SKM-1 treated with dmso at 0.1 percent for 144 hours (cell line): ENCODE measurements around the gene OR52J3.
A peak's percentile ranks its signal among the peaks of the same experiment; 100 is the strongest.
"Not testable (repeated sequence)": the region's sequence is repeated elsewhere in the genome, so short reads cannot be mapped to it uniquely, and the experiment has no call there.

ENCODE experiments used
- DNase-seq: peaks from one replicate; lab custom pipeline; 2025; ENCODE audit not compliant: unreplicated experiment; lab: John Stamatoyannopoulos, UW

Gene OR52J3

DNA sequence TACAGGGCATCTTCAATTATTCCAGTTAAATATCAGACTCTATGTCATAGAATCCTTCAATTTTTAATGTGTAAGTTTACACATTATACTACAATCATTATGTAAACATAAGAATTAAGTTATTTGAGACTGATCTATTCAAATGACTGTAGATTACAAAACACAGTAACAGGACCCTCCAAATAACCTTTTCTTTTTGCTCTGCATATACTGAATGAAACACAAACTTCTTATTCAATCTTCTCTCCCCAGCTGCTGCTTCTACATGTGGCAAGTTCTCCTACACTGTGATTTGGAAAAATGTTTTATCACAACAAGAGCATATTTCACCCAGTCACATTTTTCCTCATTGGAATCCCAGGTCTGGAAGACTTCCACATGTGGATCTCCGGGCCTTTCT lies at the start of gene OR52J3:
Gene OR52J3, plus strand, starts transcription at position 301 of the 400 bp plus-strand sequence. Its CDS starts 0 bp downstream, at position 301.
- no peak for DNase-seq

DNA sequence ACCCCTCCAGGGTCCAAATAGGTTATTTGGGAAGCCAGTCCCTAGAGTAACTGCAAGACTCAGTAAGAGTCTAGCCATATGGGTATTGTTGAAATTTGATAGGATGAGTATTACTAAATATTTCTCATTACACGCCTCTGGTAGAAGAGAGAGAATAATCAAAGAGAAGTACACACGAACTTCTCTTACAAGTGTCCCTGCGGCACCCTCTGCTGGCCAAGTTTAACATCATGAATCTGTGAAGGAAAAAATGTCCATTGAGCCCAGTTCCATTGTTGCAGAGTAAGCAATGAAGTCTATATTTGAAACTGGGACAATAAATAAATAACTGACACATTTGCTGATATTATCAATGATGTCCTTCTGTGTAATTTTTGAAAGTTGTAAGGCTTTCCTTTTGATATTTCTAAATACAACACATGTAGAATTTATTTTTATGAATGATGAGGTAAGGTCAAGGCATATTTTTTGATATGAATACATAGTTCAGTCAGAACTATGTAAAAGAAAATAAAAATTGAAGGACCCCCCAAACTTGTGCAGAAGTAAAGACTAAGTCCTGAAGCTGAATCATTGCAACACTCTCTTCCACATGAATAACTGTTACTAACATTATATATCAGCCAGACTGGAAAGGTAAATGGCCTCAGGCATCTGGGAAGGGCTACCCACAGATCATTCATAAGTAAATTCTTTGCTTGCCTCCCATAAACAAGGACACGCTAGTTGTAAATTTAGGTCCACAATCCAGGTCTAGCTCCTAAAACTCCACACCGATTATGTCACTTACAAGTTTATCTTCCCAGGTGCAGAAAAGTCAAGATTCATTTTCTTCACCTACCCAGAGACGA lies 41.7 kb upstream of the OR52J3 start:
- peak; percentile 9 for DNase-seq

DNA sequence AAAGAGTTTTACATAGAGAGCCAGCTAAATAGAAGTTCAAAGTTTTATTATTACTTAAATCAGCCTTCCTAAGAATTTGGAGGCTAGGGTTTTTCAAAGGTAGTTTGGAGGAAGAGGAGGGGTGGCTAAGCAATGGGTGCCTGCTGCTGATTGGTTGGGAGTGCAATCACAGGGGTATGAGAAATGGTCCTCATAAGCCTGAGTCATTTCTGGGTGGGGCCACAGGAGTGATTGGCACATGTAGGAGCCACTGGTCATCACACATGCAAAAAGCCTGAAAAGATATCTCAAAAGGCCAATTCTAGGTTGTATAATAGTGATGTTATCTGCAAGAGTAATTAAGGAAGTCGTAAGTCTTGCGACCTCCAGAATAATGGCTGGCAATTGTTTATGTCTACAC lies 38.8 kb upstream of the OR52J3 start:
- no peak for DNase-seq

DNA sequence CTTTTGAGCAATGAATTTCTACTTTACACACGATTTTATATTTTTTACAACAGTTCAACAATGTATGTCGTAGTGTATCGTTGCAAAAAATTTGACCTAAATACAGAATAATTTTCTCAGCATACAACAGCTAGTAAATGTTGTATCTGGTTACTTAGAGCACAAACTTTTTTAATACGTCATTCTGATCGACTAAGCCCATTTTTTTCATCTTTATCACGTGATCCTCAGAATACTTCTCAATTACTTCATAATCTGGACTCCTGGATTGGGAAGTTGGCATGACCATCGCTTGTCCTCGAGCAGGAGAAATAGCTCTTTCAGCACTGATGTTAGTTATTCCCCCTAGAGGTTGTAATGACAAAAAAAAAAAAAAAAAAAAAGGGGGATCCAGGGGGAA lies 35.1 kb upstream of the OR52J3 start:
- no peak for DNase-seq

DNA sequence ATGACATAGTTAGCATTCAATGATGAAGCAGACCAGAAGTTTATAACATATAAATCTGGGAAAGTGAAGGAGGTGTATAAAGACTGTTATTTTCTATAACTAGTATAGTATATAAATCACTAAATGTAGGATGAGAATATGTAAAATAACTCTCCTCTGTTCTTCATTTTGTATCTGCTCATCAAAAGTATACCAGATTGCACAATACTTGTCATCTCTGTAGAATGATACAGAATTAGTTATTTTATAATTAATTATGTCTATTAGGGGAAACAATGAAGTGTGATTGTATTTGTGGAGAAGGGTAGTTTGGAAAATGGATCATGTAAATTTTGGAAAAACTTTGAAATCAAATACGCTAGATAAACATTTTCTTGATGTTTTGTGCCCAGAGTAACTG lies 33.3 kb upstream of the OR52J3 start:
- no peak for DNase-seq

DNA sequence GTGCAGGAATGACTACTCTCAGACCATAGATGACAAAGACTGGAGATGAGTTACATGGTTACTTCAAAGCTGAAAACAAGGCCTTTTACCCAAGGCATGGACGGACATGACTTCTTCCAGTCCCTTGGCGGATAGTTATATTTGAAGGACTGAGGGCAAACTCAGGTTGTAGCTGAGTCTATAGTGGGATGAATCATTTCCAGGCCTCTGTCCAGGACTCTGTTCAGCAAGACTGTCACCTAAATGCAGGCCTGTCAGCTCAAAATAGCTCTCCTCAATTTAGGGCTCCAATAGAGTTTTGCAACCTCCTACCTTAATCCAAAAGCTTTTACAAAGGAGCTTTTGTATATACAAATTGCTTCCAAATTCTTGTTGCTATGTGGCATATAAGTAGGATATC lies 24.3 kb upstream of the OR52J3 start:
- no peak for DNase-seq

DNA sequence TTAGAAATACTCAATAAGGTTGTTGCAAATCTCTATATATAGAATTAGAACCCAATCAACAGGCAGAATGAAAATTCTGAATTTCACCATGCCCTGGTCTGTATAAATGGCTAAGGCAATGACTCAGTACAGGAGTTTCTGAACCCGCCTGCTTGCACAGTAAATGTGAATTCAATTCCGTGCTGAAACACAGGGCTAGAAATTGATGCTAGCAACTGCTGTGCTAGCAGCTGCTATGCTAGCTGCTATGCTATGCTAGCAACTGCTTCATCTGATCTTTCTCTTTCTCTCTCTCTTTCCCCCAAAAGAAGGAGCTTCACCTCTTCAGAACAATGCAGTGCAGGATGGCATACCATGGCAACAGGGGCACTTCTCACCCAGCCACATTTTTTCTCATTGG lies 9.7 kb upstream of the OR52J3 start:
- DNase-seq, result no peak

DNA sequence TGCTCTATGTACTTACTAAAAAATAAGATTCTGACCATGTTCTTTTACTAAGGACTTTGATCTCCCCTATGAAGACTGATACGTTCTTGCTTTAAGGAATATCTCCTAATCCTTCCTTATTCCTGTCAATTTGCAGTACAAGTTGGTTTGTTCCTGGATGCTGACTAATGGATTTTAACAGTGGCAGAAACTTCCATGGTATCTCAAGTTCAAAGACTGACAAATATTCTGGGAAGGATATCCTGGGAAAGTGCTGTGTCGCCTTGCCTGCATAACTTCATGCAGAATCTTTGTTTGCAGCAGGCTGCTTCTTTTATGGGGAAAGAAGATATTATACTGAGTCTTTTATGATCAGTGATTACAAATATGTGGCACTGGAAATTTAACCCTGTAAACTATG lies 8.4 kb upstream of the OR52J3 start:
- DNase-seq, result no peak

DNA sequence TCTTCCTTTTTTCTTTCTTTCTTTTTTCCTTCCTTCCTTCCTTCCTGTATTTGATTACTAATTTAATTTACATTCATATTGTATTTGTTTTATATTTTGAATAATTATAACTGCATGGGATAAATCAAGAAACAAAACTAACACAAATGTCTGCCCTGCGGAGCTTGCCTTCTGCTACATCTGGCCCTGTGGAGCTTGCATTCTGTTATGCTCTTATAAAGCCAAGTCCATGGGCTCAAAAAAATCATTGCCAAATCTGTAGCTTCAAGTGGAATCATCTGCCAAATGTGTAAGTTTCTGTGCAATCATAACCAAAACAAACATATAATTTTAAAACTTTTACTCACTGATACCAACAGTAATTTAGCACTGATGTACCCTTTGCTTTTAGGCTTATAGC lies 8.0 kb upstream of the OR52J3 start:
- no peak for DNase-seq

DNA sequence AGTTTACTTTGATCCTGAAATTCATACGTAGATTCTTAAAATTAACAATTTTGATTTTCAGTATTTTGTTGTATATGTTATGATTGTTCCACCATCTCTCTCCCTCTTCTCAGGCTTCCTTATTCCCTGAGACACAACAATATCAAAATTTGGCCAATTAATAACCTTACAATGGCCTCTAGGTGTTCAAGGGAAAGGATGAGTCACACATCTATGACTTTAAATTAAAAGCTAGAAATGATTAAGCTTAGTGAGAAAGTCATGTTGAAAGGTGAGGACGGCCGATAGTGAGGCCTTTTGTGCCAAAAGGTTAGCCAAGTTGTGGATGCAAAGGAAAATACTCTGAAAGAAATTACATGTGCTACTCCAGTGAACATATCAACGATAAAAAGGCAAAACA lies 5.5 kb upstream of the OR52J3 start:
- no peak for DNase-seq

DNA sequence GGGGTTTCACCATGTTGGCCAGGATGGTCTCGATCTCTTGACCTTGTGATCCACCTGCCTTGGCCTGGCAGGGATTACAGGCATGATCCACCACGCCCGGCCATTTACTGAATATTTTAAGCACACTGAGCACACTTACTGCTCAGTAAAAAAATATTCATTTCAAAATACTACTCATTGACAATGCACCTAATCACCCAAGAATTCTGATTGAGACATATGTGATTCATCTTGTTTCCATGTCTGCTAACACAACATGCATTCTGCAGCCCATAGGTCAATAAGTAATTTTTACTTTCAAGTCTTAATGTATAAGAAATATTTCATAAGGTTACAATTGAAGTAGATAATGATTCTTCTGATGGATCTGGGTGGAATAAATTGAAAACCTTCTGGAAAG lies 4.2 kb upstream of the OR52J3 start:
- no peak for DNase-seq

DNA sequence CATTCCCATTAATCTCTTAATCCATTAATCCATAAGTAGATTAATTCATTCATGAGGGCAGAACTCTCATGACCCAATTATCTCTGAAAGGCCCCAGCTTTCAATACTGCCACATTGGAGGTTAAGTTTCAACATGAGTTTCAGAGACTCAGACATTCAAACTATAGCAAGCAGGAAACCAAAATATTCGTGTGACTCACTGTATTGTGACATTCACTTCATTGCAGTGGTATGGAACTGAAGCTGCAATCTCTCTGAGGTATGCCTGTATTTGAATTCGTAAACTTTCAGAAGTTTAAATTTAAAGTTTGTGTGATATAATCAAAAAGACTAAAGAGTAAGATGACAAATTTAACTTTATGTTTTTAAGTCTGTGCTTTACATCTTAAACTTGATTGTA lies 2.9 kb upstream of the OR52J3 start:
- DNase-seq, result peak; percentile 65

DNA sequence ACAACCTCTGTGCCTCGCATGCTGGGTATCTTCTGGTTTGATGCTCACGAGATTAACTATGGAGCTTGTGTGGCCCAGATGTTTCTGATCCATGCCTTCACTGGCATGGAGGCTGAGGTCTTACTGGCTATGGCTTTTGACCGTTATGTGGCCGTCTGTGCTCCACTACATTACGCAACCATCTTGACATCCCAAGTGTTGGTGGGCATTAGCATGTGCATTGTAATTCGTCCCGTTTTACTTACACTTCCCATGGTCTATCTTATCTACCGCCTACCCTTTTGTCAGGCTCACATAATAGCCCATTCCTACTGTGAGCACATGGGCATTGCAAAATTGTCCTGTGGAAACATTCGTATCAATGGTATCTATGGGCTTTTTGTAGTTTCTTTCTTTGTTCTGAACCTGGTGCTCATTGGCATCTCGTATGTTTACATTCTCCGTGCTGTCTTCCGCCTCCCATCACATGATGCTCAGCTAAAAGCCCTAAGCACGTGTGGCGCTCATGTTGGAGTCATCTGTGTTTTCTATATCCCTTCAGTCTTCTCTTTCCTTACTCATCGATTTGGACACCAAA lies 516 bp downstream of the OR52J3 start:
- DNase-seq, result no peak

DNA sequence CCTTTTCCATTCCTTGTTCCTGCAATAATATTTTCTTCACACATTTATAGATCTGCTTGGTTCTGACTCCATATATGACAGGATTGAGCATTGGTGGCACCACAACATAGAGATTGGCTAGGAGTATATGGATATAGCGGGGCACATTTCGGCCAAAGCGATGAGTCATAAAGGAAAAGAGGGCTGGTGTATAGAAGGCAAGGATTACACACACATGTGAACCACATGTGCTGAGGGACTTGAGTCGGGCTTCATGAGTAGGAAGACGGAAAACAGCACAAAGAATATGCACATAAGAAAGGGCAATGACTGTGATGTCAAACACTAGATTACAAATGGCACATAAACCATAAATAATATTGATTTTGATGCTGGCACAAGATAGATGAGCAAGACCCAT lies 12.4 kb downstream of the OR52J3 start:
- not testable (repeated sequence) for DNase-seq

DNA sequence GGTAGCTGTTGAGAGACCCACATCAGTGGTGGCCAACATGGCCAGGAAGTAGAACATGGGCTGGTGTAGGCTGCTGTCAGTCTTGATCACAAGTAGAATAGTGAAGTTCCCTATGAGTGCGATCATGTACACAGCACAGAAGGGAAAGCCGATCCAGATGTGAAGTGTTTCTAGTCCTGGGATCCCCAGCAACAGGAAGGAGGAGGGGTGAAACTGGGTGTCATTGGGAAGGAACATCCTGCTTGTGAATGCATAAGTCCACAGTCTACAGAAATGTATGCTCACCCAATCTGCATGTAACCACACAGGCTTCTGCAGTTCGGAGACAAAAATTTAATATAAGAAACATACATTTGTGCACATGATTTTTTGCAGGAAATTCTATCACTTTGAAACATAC lies 13.1 kb downstream of the OR52J3 start, which contains the start of gene OR52E2:
Gene OR52E2, minus strand, starts transcription at position 237 of the 400 bp plus-strand sequence. Its CDS starts 0 bp downstream, at position 237.
- DNase-seq, result no peak

DNA sequence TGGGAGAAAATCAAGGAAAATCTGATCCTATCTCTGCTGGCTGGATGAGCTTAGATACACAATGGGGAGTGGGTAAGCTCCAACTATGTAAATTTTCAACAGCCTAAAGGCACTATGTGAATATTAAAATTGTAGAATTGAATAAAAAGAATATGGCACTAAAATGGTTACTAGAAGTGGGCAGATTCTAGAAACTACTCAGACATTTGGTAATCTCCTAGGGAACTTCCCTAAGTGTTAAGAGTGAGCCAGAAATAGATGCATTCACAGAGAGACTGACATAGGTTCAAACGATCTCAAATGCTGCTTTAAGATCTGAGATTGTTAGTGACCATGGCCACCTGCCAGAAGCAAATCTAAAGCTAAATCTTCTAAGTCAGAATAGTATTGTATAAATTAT lies 18.7 kb downstream of the OR52J3 start:
- no peak for DNase-seq

DNA sequence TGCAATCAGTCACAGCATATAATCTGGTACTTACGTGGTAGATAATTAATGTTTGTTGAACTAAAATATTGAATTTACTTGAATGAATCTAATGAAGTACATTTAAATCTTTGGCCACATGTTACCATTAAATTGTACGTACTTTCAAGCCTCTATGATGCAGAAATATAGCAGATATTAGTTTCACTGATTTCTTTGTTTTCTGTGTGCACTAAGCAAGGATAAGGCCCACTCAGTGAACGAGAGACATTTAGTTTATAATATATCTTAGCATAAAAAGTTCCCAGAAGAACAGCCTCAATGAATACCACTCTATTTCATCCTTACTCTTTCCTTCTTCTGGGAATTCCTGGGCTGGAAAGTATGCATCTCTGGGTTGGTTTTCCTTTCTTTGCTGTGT lies 22.9 kb downstream of the OR52J3 start, which contains the start of gene OR52E1:
Gene OR52E1, plus strand, starts transcription at position 301 of the 400 bp plus-strand sequence.
- no peak for DNase-seq

DNA sequence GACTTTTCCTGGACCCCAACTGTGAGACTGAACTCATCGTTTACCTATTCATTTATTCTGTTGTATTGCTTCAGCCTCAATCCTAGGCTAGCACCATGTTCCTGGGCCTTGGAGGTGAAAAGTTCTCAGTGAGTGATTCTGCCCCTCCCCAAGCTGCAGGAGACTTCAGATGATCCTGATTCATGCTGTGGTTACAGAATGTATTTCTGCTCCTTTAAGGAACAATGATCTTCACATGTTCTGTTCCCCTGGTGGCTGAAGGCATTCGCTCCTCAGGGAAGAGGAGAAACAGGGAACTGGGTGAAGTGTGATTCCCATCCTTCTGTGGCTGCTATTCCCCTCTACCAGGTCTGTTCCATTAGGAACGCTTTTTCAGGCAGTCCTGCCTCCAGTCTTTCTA lies 25.5 kb downstream of the OR52J3 start:
- DNase-seq, result no peak

DNA sequence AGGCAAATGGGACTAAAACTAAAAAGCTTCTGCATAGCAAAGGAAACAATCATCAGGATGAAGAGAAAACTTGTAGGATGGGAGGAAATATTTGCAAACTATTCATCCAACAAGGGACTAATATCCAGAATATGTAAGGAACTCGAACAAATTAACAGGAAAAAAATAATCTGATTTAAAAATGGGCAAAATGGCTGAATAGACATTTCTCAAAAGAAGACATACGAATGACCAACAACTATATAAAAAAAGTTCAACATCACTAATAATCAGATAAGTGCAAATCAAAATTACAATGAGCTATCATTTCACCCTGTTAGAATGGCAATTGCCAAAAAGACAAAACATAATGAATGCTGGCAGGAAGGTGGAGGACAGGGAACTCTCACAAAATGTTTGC lies 35.1 kb downstream of the OR52J3 start:
- DNase-seq, result no peak

DNA sequence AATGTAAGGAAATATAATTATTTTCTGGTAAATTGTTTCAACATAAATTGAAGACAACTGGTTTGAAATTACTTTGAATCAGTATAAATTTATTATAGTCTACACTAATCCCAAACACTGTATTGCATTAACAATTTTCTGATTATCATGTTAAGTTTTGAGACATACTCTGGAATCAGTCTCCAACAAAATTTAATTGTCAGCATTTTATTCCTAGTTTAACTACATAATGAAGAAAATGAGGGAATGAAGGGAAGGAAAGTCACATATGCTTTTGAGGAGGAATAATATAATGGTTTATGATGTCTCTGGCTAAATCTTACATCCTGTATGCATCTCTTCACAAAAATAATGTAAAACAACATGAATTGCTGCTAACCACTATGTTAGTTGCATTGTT lies 37.3 kb downstream of the OR52J3 start:
- DNase-seq, result no peak

DNA sequence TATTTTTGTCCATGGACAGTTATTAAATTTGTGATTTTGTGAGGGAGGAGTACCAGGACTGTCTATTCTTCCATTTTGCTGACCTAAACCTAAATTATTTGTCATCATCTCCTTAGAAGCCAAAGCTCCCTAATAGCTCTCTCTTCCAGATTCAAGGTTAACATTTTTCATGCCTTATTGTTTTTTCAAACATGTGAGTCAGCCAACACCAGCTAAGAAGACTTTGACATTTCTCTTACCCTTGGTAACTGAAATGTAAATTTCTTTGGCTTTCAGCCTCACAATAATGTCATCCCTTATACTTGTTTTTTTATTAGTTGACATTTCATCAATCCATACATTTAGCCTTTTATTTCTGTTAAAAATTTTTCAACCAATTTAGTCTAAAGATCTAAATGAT lies 42.2 kb downstream of the OR52J3 start:
- DNase-seq, result no peak

DNA sequence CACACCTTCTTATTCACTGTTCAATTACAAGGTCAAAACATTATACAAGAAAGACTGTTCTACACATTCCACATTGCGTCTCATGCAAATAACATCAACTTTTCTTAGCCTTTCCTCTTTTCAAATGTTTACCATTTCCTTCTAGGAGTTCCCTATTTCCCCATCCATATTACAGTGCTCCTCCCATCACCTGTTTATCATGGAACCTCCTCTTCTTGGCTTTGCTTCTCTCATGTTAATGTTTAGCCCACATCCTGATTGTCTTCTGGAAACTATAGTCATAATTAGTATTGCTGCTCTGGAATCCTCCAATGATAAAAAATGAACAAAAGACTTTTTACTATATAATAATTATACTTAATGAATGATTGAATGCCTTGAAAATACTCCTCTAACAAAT lies 44.3 kb downstream of the OR52J3 start:
- DNase-seq, result no peak
